GM23248 (cell line): ENCODE results near the gene KRTAP10-3.

Source experiments
- EZH2 ChIP-seq: fragments of 200-600 bp; sonication (generic); IDR thresholded peaks from 2 replicates; pipeline ENCODE4 v1.6.1; 2018; ENCODE audit warnings: antibody characterized with exemption, mild to moderate bottlenecking; ENCODE audit not compliant: insufficient read depth, poor library complexity, severe bottlenecking
- EZH2phosphoT487 ChIP-seq: fragments of 200-600 bp; sonication (generic); IDR thresholded peaks from 2 replicates; pipeline ENCODE4 v1.6.1; 2018; ENCODE audit warnings: antibody characterized with exemption, moderate library complexity, mild to moderate bottlenecking, low read depth; ENCODE audit not compliant: insufficient read depth

- no peak for TF ChIP-seq EZH2
- TF ChIP-seq EZH2phosphoT487 = no peak
Measured at GRCh38 chr21:44606495-44606894, 47.9 kb upstream of the KRTAP10-3 start.
